HG02763 (cell line): Measurements from ENCODE around the gene DNAH2.

Source experiments
- ATAC-seq: cut with Tn5 transposase; IDR thresholded peaks from one replicate; pipeline ENCODE4 v1.9.1; 2021; ENCODE audit warnings: mild to moderate bottlenecking, moderate library complexity; ENCODE audit not compliant: unreplicated experiment

DNAH2 gene

DNA sequence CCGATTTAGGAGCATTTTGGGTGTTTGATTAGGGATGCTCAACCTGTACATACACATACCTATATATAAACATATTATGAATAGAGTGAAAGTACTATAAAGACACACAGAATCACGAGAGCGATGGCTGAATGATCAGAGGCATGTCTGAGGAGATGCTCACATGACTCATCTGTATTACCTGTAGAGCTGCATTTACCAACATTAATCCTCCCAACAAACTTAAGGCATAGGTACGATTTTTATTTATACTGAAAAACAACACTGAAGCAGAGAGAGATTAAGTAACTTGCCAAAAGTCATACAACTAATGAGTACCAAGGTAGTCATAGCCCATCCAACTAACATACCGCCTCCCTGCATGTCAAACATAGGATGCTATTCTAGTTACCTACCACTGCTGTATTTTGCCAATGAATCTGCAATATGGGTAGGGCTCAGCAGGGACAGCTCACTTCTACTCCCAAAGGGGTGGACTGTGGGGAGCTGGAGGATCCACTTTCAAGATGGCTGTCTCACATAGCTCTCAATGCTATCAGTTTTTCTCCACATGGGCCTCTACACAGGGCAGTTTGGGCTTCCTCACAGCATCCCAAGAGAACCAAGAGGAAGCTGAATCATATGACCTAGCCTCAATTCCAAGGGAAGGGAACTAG is 147.6 kb downstream of the DNAH2 start:
- no peak for ATAC-seq

- ATAC-seq, result no peak
Measured at GRCh38 chr17:7867881-7868329, 150.4 kb downstream of the DNAH2 start.

GRCh38 chr17:7873051-7873450 is 155.5 kb downstream of the DNAH2 start:
- ATAC-seq, result no peak

GRCh38 chr17:7875804-7876370 is 158.3 kb downstream of the DNAH2 start:
- ATAC-seq, result no peak

- no peak for ATAC-seq
Measured at GRCh38 chr17:7878234-7878633, 160.7 kb downstream of the DNAH2 start.

GRCh38 chr17:7880076-7880868 is 162.7 kb downstream of the DNAH2 start:
- no peak for ATAC-seq

GRCh38 chr17:7881276-7882054 is 163.9 kb downstream of the DNAH2 start:
- no peak for ATAC-seq

GRCh38 chr17:7882068-7882467 is 164.5 kb downstream of the DNAH2 start:
- no peak for ATAC-seq

DNA sequence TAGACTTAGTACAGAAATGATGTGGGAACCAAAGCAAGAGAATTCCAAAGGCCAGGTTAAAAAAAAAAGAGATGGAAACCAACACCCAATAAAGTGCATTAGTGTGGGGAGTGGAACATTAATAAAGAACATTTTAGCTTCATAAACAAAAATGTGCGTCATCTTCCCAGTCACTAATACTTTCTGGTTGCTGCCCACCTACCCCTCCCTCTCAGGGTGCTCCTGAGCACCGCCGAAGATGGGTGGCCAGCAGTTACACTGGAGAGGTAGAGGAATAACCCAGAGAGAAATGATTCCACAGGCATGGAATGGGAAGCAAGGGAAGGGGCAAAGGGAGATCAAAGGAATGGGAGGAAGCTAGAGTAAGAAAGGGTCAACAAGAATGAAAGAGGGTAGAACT is 165.1 kb downstream of the DNAH2 start:
- no peak for ATAC-seq
